HepG2 (cell line): ENCODE data around the gene OLFM1. TPM values are rescaled to one million over a fixed set of nuclear protein-coding genes. Genes with fewer than 3 reads are reported as not detected.

ENCODE experiments used
- AKAP8 ChIP-seq: sonication (generic); formaldehyde crosslinking; IDR thresholded peaks from 2 replicates; pipeline ENCODE4 v1.5.1; 2020; ENCODE audit warnings: mild to moderate bottlenecking, missing genetic modification reagents
- CHD2 ChIP-seq: IDR thresholded peaks from 2 replicates; pipeline ENCODE4 v1.6.1; 2011; ENCODE audit warnings: low read depth, low read length, improper control_type of control experiment
- EEA1 ChIP-seq: sonication (generic); formaldehyde crosslinking; IDR thresholded peaks from 2 replicates; pipeline ENCODE4 v1.5.1; 2020; ENCODE audit warnings: mild to moderate bottlenecking, missing genetic modification reagents, borderline replicate concordance
- KLF16 ChIP-seq, 2 experiments: sonication (generic) in 1 of 2; formaldehyde crosslinking in 1 of 2; IDR thresholded peaks; 2 replicates each; pipeline versions ENCODE4 v1.6.1 to v1.8.0; 2016 to 2023; ENCODE audit warnings: missing genetic modification reagents in 2 of 2, missing compliant biosample characterization in 1 of 2
- NRL ChIP-seq: sonication (generic); formaldehyde crosslinking; IDR thresholded peaks from 2 replicates; pipeline ENCODE4 v1.5.0; 2020; ENCODE audit warnings: missing genetic modification reagents, mild to moderate bottlenecking, moderate library complexity, borderline replicate concordance
- RARG ChIP-seq: sonication (generic); formaldehyde crosslinking; IDR thresholded peaks from 2 replicates; pipeline ENCODE4 v1.4.0; 2020; ENCODE audit warnings: low read depth, mild to moderate bottlenecking, missing genetic modification reagents
- RELA ChIP-seq: sonication (generic); formaldehyde crosslinking; IDR thresholded peaks from 2 replicates; pipeline ENCODE4 v1.4.0; 2020; ENCODE audit warnings: missing genetic modification reagents
- RERE ChIP-seq: IDR thresholded peaks from 2 replicates; pipeline ENCODE4 v1.6.1; 2016; ENCODE audit warnings: low read depth, missing genetic modification reagents, missing compliant biosample characterization
- SMYD3 ChIP-seq: sonication (generic); formaldehyde crosslinking; IDR thresholded peaks from 2 replicates; pipeline ENCODE4 v1.8.1; 2023; ENCODE audit warnings: mild to moderate bottlenecking, missing genetic modification reagents
- TFAP4 ChIP-seq: sonication (generic); IDR thresholded peaks from 2 replicates; pipeline ENCODE4 v1.6.1; 2016; ENCODE audit warnings: low read depth, borderline replicate concordance
- ZNF407 ChIP-seq: sonication (generic); formaldehyde crosslinking; IDR thresholded peaks from one replicate; pipeline ENCODE4 v1.5.1; 2020; ENCODE audit warnings: mild to moderate bottlenecking, missing genetic modification reagents; ENCODE audit errors: not compliant biosample characterization
- polyA plus RNA-seq, 8 experiments: library from polyadenylated mRNA; depleted of rRNA in 3 of 8; stranded (reverse) in 7 of 8; unstranded in 1 of 8; fragments of >200 nt; fragmentation: Illumina TruSeq in 4 of 8; extraction: Trizol in 4 of 8; gene quantifications; 2 replicates each; pipeline versions ENCODE4 v1.2.1 to v1.2.3, GENCODE V29; 2011 to 2016; ENCODE audit warnings: low read depth in 4 of 8, missing spikeins in 1 of 8, mixed read lengths in 1 of 8; ENCODE audit not compliant: insufficient read depth in 1 of 8
- total RNA-seq, 5 experiments: library from RNA; depleted of rRNA; stranded (reverse); fragments of >200 nt; fragmentation: Illumina TruSeq; extraction: Trizol; gene quantifications; 2 replicates each; pipeline ENCODE4 v1.2.3, GENCODE V29; 2016; ENCODE audit warnings: low read depth in 1 of 5

Gene OLFM1
- total and polyA plus RNA-seq, 2 of the 13 experiments (the other 11 are each of a cell fraction or from before 2014, with no cell fraction given), result not detected

DNA sequence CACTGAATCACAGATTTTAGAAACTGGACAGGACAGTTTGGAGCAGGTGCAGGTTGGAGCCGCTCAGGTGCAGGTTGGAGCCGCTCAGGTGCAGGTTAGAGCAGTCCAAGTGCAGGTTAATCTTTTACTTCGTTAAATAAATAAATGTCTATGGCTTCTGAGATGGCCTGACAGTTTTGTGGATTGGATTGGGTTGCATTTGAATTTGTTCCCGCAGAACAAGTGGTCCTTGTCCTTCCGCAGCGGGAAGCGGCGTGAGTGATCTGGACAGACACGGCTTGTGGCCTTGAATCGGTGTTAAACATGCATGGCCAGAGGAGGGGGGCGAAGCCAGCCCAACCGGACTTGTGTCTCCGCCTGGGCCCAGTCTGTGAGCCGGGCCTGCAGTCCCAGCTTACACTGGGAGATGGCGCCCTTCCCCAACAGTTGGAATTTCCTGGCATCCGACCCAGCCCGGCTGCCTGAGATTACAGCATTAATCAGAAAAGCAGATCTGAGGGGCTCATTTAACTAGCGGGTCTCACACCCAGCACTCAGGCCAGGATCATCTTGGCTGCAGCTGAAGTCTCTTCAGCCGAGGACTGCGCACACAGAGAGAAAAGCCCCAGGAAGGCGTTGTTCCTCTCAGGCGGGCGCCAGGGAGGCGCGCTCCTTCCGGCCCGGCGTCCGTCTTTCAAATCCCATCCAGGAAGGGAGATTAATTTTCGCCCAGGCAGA, 1.5 kb upstream of the OLFM1 start (continued):
- no peak for TF ChIP-seq ZNF407
- TF ChIP-seq EEA1, result no peak
- 0 out of 2 replicates have a peak, but pooled peaks have one; percentile 63 for TF ChIP-seq RELA (CRISPR knock-in tag)
- TF ChIP-seq AKAP8 (CRISPR knock-in tag), result 0 out of 2 replicates have a peak, but pooled peaks have one; percentile 44
- peak in 1 of 2 experiments; percentile 67; a peak in 1 of 4 replicates for TF ChIP-seq KLF16 (CRISPR knock-in tag; IDR thresholded peaks at IDR 0.05)
- TF ChIP-seq CHD2, result no peak
- TF ChIP-seq SMYD3 (CRISPR knock-in tag), result no peak
- no peak for TF ChIP-seq RARG (CRISPR knock-in tag)
- 0 out of 2 replicates have a peak, but pooled peaks have one; percentile 45 for TF ChIP-seq TFAP4
- TF ChIP-seq RERE (CRISPR knock-in tag), result peak; percentile 79; the same call in 1 of the 2 replicates
- TF ChIP-seq NRL (CRISPR knock-in tag), result no peak
